ENCODE measurements around the gene MYCBP.

- TF ChIP-seq POLR2AphosphoS5 (IDR thresholded peaks at IDR 0.05; ENCODE audit: low read depth) = no peak
- no peak for TF ChIP-seq CTCF (conservative IDR thresholded peaks at IDR 0.05; ENCODE audit: low read depth in 2 of 2)
- no peak for TF ChIP-seq REST (IDR thresholded peaks at IDR 0.05; ENCODE audit: unreplicated experiment)
- no peak for TF ChIP-seq EZH2 (IDR thresholded peaks at IDR 0.05; ENCODE audit: low read depth, unreplicated experiment)
- no peak for TF ChIP-seq EZH2phosphoT487 (IDR thresholded peaks at IDR 0.05; ENCODE audit: unreplicated experiment)
- TF ChIP-seq STAT1 (IDR thresholded peaks at IDR 0.05; ENCODE audit: unreplicated experiment) = no peak
- no peak for TF ChIP-seq NANOG (IDR thresholded peaks at IDR 0.05; ENCODE audit: borderline replicate concordance)
- no peak for TF ChIP-seq JUNB (IDR thresholded peaks at IDR 0.05; ENCODE audit: unreplicated experiment)
Measured at GRCh38 chr1:38867208-38867607, 5.9 kb downstream of the MYCBP start.

Measured in GM23338 (cell line).